ENCODE results near the gene PAM16.
"Not testable (repeated sequence)": the region's sequence is repeated elsewhere in the genome, so short reads cannot be mapped to it uniquely, and the experiment has no call there.

The PAM16 gene

DNA sequence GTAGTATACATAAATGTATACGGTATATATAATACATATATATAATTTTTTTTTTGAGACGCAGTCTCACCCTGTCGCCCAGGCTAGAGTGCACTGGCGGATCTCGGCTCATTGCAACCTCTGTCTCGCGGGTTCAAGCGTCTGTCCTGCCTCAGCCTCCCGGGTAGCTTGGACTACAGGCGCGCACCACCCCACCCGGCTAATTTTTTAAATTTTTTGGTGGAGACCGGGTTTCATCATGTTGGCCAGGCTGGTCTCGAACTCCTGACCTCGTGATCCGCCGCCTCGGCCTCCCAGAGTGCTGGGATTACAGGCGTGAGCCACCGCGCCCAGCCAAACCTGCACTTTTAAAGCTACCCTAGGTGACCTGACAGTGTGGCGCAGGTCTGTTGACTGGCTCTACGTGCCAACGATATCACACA, 745 bp downstream of the PAM16 start:
- TF ChIP-seq CTCF (IDR thresholded peaks at IDR 0.05; ENCODE audit: low read depth, low read length): no peak
- peak overlapping the region; percentile 71 to 88 for H3K4me3 ChIP-seq (replicated peaks in 1 of 2; ENCODE audit: low read depth in 2 of 2, low read length in 2 of 2)
- no peak for DNase-seq (ENCODE audit: low read depth in 2 of 2)

DNA sequence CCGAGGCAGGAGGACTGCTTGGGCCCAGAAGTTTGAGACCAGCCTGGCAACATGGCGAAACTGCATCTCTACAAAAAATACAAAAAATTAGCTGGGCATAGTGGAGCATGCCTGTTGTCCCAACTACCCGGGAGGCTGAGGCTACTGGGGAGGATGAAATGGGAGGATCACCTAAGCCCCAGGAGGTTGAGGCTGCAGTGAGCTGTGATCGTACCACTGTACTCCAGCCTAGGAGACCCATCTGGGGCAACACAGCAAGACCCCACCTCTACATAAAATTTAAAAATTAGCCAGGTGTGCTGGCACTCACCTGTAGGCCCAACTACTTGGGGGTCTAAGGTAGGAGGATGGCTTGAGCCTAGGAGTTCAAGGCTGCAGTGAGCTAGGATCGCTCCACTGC, 1.8 kb downstream of the PAM16 start:
- no peak overlapping the region for H3K4me3 ChIP-seq (replicated peaks in 1 of 2; ENCODE audit: low read depth in 2 of 2, low read length in 2 of 2)
- no peak for TF ChIP-seq CTCF (IDR thresholded peaks at IDR 0.05; ENCODE audit: low read depth, low read length)
- DNase-seq (ENCODE audit: low read depth in 2 of 2): no peak

DNA sequence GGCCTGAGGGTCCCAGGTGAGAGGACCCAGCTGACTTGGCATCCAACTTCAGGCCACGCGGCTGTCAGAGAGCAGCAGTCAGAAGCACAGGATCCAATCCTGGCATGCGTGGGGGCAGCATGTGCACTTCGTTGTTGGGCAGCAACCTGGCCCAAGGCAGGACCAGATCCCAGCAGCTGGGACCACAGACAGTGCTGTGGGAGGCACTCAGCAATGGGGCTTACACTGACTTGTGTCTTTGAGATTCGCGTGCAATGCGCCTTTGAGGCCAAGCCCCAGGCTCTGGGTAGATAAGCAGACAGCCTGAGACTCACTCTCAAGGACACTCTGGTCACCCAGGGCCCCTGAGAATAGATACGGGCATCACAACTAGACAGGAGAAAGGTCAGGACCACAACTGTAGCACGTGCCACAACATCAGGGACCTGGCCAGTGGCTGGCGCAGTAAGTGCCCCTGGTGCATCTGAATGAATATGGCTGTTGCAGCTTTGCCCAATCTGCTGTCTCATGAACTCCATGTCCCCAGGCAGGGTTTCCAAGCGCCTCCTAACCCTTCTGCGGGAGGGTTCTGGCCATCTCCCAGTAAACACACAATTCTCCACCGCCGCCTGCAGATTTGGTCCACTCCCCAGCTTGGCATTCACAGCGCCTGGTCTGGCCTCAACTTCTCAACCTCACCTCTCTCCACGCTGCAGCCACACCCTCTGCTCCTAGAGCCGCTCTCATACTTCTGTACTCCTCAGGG, 3.2 kb downstream of the PAM16 start:
- no peak for DNase-seq (ENCODE audit: low read depth in 2 of 2)
- no peak for TF ChIP-seq CTCF (IDR thresholded peaks at IDR 0.05; ENCODE audit: low read depth, low read length)
- no peak overlapping the region for H3K4me3 ChIP-seq (replicated peaks in 1 of 2; ENCODE audit: low read depth in 2 of 2, low read length in 2 of 2)

DNA sequence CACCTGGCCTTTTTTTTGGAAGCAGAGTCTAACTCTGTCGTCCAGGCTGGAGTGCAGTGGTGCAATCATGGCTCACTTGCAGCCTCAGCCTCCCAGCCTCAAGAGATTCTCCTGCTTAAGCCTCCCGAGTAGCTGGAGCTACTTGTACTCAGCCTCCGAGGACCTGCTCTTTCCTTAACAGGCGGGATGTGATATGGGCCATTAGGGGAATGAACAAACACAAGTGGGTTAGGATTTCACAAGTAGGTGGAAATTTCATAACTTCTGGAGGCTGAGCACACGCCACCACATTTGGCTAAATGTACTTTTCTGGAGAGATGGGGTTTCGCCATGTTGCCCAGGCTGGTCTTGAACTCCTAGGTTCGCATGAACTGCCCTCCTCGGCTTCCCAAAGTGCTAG, 4.1 kb downstream of the PAM16 start:
- no peak for TF ChIP-seq CTCF (IDR thresholded peaks at IDR 0.05; ENCODE audit: low read depth, low read length)
- peak; percentile 36 to 56 for DNase-seq (ENCODE audit: low read depth in 2 of 2)

DNA sequence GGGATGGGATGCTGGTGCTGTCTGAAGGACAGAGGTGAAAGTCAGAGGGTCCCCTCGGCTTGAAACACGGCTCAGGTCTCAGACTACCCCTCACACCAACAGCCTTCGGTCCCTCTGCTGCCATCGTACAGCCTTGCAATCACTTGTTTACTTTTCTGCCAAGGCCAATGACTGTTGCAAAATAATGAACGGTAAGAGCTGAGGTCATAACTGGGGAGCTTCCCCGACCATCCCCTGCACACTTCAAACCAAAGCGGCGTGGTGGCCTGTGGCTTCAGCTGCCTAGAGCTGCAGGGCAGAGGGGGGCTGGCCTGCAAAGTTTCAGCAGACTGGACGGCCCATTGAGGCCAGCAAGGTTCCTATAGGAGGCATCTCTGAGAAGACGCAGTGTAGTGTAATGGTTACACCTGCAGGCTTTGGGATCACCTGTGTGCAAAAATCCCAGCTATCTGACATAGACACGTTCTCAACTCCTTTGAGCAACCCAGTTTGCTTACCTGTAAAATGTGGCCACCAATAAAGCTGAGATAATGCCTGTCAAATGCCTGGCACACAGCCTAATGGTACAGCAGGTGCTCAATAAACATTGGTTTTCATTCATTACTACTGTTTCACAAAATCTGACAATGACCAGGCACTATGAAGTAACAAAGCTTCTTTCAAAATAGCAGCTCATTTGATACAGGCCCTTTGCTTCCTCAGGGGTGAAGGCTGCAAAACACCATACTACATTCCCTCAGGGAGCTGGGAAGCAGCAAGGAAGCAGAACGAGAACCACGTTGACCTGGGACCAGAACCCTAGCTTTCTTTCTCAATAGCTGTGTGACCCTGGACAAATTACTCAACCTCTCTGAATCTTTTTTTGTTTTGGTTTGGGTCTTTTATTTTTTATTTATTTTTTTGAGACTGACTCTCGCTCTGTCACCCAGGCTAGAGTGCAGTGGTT, 5.0 kb downstream of the PAM16 start:
- DNase-seq (ENCODE audit: low read depth in 2 of 2): no peak
- no peak for TF ChIP-seq CTCF (IDR thresholded peaks at IDR 0.05; ENCODE audit: low read depth, low read length)
- no peak overlapping the region for H3K4me3 ChIP-seq (replicated peaks in 1 of 2; ENCODE audit: low read depth in 2 of 2, low read length in 2 of 2)

More for the DNA sequence above, 4.1 kb downstream of the PAM16 start:
- H3K4me3 ChIP-seq (replicated peaks in 1 of 2; ENCODE audit: low read depth in 2 of 2, low read length in 2 of 2): no peak overlapping the region

- no peak for DNase-seq (ENCODE audit: low read depth in 2 of 2)
- no peak overlapping the region for H3K4me3 ChIP-seq (replicated peaks in 1 of 2; ENCODE audit: low read depth in 2 of 2, low read length in 2 of 2)
- no peak for TF ChIP-seq CTCF (IDR thresholded peaks at IDR 0.05; ENCODE audit: low read depth, low read length)
These were observed 5.9 kb downstream of the PAM16 start for GRCh38 chr16:4344983-4345835.

GRCh38 chr16:4344300-4344982, 6.7 kb downstream of the PAM16 start:
- peak in 1 of 2 donors; percentile 22 for DNase-seq (ENCODE audit: low read depth in 2 of 2)
- H3K4me3 ChIP-seq (replicated peaks in 1 of 2; ENCODE audit: low read depth in 2 of 2, low read length in 2 of 2): not testable (repeated sequence)
